Neural progenitor cell (in vitro differentiated cells): ENCODE measurements around the gene MID2.

Source experiments
- CTCF ChIP-seq: fragments of 200-600 bp; sonication (generic); IDR thresholded peaks from 2 replicates; pipeline ENCODE4 v1.5.1; 2017; ENCODE audit warnings: antibody characterized with exemption, mild to moderate bottlenecking
- EZH2 ChIP-seq: fragments of 200-600 bp; sonication (generic); IDR thresholded peaks from 2 replicates; pipeline ENCODE4 v1.6.1; 2017; ENCODE audit warnings: antibody characterized with exemption, mild to moderate bottlenecking, moderate library complexity
- EZH2phosphoT487 ChIP-seq: fragments of 200-600 bp; sonication (generic); IDR thresholded peaks from 2 replicates; pipeline ENCODE4 v1.6.1; 2017; ENCODE audit warnings: antibody characterized with exemption

GRCh38 chrX:107934262-107934661, 108.6 kb downstream of the MID2 start:
- TF ChIP-seq CTCF (no peak), EZH2phosphoT487 (no peak), EZH2 (no peak)
